GF-D8 (cell line): ENCODE data around the gene ADGRE2.
"Not testable (repeated sequence)": the region's sequence is repeated elsewhere in the genome, so short reads cannot be mapped to it uniquely, and the experiment has no call there.

Experiments used
- DNase-seq: peaks from one replicate; lab custom pipeline; 2025; lab: John Stamatoyannopoulos, UW

The ADGRE2 gene

GRCh38 chr19:14779151-14779550 is 791 bp upstream of the ADGRE2 start:
- no peak for DNase-seq

- DNase-seq = not testable (repeated sequence)
These were observed 715 bp downstream of the ADGRE2 start for GRCh38 chr19:14777645-14778044.

- peak; percentile 63 for DNase-seq
These were observed 2.3 kb downstream of the ADGRE2 start for GRCh38 chr19:14775869-14776586.

- DNase-seq = not testable (repeated sequence)
These were observed 3.0 kb downstream of the ADGRE2 start for GRCh38 chr19:14775326-14775725.

GRCh38 chr19:14774373-14774772 is 4.0 kb downstream of the ADGRE2 start:
- no peak for DNase-seq

- not testable (repeated sequence) for DNase-seq
These were observed 4.6 kb downstream of the ADGRE2 start for GRCh38 chr19:14773722-14774121.

GRCh38 chr19:14772995-14773394 is 5.4 kb downstream of the ADGRE2 start:
- no peak for DNase-seq

- no peak for DNase-seq
These were observed 5.9 kb downstream of the ADGRE2 start for GRCh38 chr19:14772467-14772866.

- no peak for DNase-seq
These were observed 7.2 kb downstream of the ADGRE2 start for GRCh38 chr19:14770944-14771839.

- DNase-seq = no peak
These were observed 8.2 kb downstream of the ADGRE2 start for GRCh38 chr19:14770136-14770535.

- DNase-seq = no peak
These were observed 9.2 kb downstream of the ADGRE2 start for GRCh38 chr19:14769201-14769600.

GRCh38 chr19:14768001-14768400 is 10.4 kb downstream of the ADGRE2 start:
- DNase-seq = no peak

GRCh38 chr19:14767466-14767971 is 10.8 kb downstream of the ADGRE2 start:
- DNase-seq = no peak

GRCh38 chr19:14765841-14766240 is 12.5 kb downstream of the ADGRE2 start:
- DNase-seq = not testable (repeated sequence)

GRCh38 chr19:14765403-14765802 is 13.0 kb downstream of the ADGRE2 start:
- not testable (repeated sequence) for DNase-seq

- no peak for DNase-seq
These were observed 14.0 kb downstream of the ADGRE2 start for GRCh38 chr19:14764401-14764800.

- no peak for DNase-seq
These were observed 14.7 kb downstream of the ADGRE2 start for GRCh38 chr19:14763497-14764145.

- no peak for DNase-seq
These were observed 16.2 kb downstream of the ADGRE2 start for GRCh38 chr19:14762111-14762510.

GRCh38 chr19:14761607-14762006 is 16.8 kb downstream of the ADGRE2 start:
- no peak for DNase-seq

- DNase-seq = no peak
These were observed 19.5 kb downstream of the ADGRE2 start for GRCh38 chr19:14758816-14759215.

GRCh38 chr19:14748601-14749000 is 29.8 kb downstream of the ADGRE2 start:
- DNase-seq = no peak

- DNase-seq = no peak
These were observed 31.5 kb downstream of the ADGRE2 start for GRCh38 chr19:14746886-14747285.
